ENCODE measurements around the gene TNFRSF25. TPM values are rescaled to one million over a fixed set of nuclear protein-coding genes. Genes with fewer than 3 reads are reported as not detected.
A peak's percentile ranks its signal among the peaks of the same experiment; 100 is the strongest.

Gene TNFRSF25
- total and polyA plus RNA-seq, 9 of the 15 experiments (the other 6 are each of a cell fraction or from before 2014, with no cell fraction given), result 0.24 to 0.49 TPM; not detected in 7

- CTCF ChIA-PET (ENCODE audit: low intra/inter-chr PET ratio), result no interaction called here
Measured at GRCh38 chr1:6509220-6509918, 43.4 kb upstream of the TNFRSF25 start.

More at GRCh38 chr1:6509220-6509918, 43.4 kb upstream of the TNFRSF25 start:
- no peak for TF ChIP-seq ZNF699 (CRISPR knock-in tag; IDR thresholded peaks at IDR 0.05; ENCODE audit: insufficient replicate concordance)
- peak; percentile 63 for TF ChIP-seq SPI1 (IDR thresholded peaks at IDR 0.05; ENCODE audit: borderline replicate concordance, low read depth, low read length)
- no peak for TF ChIP-seq CBX8 (IDR thresholded peaks at IDR 0.05; ENCODE audit: borderline replicate concordance, extremely low read depth, low read depth, low read length, poor library complexity, severe bottlenecking)
- no peak for TF ChIP-seq HMBOX1 (IDR thresholded peaks at IDR 0.05)
- no peak for TF ChIP-seq BHLHE40 (IDR thresholded peaks at IDR 0.05; ENCODE audit: low read length)
- TF ChIP-seq CEBPB (tag; IDR thresholded peaks at IDR 0.05), result no peak
- TF ChIP-seq, protein P1, sequence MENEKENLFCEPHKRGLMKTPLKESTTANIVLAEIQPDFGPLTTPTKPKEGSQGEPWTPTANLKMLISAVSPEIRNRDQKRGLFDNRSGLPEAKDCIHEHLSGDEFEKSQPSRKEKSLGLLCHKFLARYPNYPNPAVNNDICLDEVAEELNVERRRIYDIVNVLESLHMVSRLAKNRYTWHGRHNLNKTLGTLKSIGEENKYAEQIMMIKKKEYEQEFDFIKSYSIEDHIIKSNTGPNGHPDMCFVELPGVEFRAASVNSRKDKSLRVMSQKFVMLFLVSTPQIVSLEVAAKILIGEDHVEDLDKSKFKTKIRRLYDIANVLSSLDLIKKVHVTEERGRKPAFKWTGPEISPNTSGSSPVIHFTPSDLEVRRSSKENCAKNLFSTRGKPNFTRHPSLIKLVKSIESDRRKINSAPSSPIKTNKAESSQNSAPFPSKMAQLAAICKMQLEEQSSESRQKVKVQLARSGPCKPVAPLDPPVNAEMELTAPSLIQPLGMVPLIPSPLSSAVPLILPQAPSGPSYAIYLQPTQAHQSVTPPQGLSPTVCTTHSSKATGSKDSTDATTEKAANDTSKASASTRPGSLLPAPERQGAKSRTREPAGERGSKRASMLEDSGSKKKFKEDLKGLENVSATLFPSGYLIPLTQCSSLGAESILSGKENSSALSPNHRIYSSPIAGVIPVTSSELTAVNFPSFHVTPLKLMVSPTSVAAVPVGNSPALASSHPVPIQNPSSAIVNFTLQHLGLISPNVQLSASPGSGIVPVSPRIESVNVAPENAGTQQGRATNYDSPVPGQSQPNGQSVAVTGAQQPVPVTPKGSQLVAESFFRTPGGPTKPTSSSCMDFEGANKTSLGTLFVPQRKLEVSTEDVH (IDR thresholded peaks at IDR 0.05; ENCODE audit: low read depth, partially characterized antibody), result no peak
- TF ChIP-seq EGR1 (conservative IDR thresholded peaks at IDR 0.05), result 0 out of 2 replicates have a peak, but pooled peaks have one; percentile 17
- TF ChIP-seq, protein P2, sequence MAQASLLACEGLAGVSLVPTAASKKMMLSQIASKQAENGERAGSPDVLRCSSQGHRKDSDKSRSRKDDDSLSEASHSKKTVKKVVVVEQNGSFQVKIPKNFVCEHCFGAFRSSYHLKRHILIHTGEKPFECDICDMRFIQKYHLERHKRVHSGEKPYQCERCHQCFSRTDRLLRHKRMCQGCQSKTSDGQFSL (CRISPR knock-in tag; IDR thresholded peaks at IDR 0.05), result no peak
- TF ChIP-seq, protein P2 (tag; IDR thresholded peaks at IDR 0.05), result no peak
- no peak overlapping the region for H3K4me2 ChIP-seq (ENCODE audit: insufficient read depth, low read length)
- POLR2A ChIA-PET, result interaction anchor here (1.0 to 1.1 kb wide), 4 partner anchors 12 to 16 kb away, joined by 3 to 4 read pairs (median 3); no protein-coding TSS in a partner anchor
- ATAC-seq (no peak; the same call in 2 of the 3 replicates), DNase-seq (ENCODE audit: extremely low read depth in 1 of 4, low spot score in 3 of 4) (no peak), FAIRE-seq (no peak)
- H3K9ac ChIP-seq (ENCODE audit: insufficient read depth in 1 of 2, low read depth in 2 of 2, low read length in 2 of 2), result peak overlapping the region in 1 of 2 experiments; percentile 23; a peak in 2 of 4 replicates
- H3K79me2 ChIP-seq (ENCODE audit: control insufficient read depth, insufficient read depth, low read length), result no peaks in the 10 kb centered on the region
- no peak overlapping the region for H2AFZ ChIP-seq (ENCODE audit: low read depth, low read length)
- H3K27me3 ChIP-seq (ENCODE audit: control insufficient read depth in 2 of 2, insufficient read depth in 2 of 2, low read length in 2 of 2), result peaks cover 55 to 95% of the 10 kb centered on the region in 2 experiments
- peaks cover 28% of the 10 kb centered on the region; the same call in 1 of the 2 replicates for H4K20me1 ChIP-seq (replicated peaks; ENCODE audit: control insufficient read depth, insufficient read depth, low read length)
- BruUV-seq (replicated peaks), result no TSS peak
- 8% methylated on average over 20 of the region's 20 CpGs for WGBS (ENCODE audit: insufficient coverage, low coverage, missing lambda C conversion rate)
- H3K4me1 ChIP-seq (replicated peaks in 1 of 2; ENCODE audit: control insufficient read depth in 2 of 2, insufficient read depth in 2 of 2, low read length in 2 of 2), result peaks cover 0 to 53% of the 10 kb centered on the region in 2 experiments; a peak in 2 of 5 replicates
- intact Hi-C loops (cut with micrococcal nuclease), result no loop called here
- H3K27ac ChIP-seq (ENCODE audit: extremely low read depth, low read depth, low read length), result no peak overlapping the region
- no peaks in the 10 kb centered on the region for H3K9me3 ChIP-seq (replicated peaks; ENCODE audit: control insufficient read depth, insufficient read depth, low read depth, low read length)
- H3K36me3 ChIP-seq (ENCODE audit: control insufficient read depth, insufficient read depth, low read length), result no peaks in the 10 kb centered on the region
- no peak overlapping the region for H3K4me3 ChIP-seq
- H3K9me1 ChIP-seq (ENCODE audit: control insufficient read depth, insufficient read depth, low read length), result no peaks in the 10 kb centered on the region
- in situ Hi-C loops (cut with MboI), result no loop called here
